HepG2 (cell line): ENCODE results near the gene EEFSEC. TPM values are rescaled to one million over a fixed set of nuclear protein-coding genes. Genes with fewer than 3 reads are reported as not detected.

Experiments used
- ATAC-seq: fragments of 200-7000 bp; cut with Tn5 transposase; 3 replicates; pipeline ENCODE4 v1.9.1; 2020; ENCODE audit warnings: mild to moderate bottlenecking, moderate library complexity
- BruUV-seq: library from RNA; stranded (reverse); fragments of 400-500 nt; replicated peaks from 2 replicates; lab custom pipeline; 2021; lab: Mats Ljungman, UMichigan
- CTCF ChIA-PET: fragments of 300-600 bp; formaldehyde crosslinking; extraction: SDS; loops from one replicate; lab custom pipeline; 2021; ENCODE audit warnings: low total read pairs, inconsistent platforms, low intra/inter-chr PET ratio; lab: Yijun Ruan, JAX
- POLR2A ChIA-PET: fragments of 350-600 bp; sonication (Branson Sonifier 250); formaldehyde crosslinking; loops from one replicate; lab custom pipeline; 2020; ENCODE audit warnings: antibody characterized with exemption, inconsistent platforms; lab: Yijun Ruan, JAX
- DNase-seq: peaks from one replicate; pipeline ENCODE4 v3.0.0-alpha.2; 2015; ENCODE audit warnings: low spot score
- FAIRE-seq: peaks from 3 replicates; lab custom pipeline; 2011; peaks lifted over from hg19 to GRCh38; lab: Jason Lieb, UNC
- H2AFZ ChIP-seq: one replicate; pipeline ENCODE4 v1.6.1; 2011; ENCODE audit warnings: low read length, inconsistent platforms
- H3K27ac ChIP-seq: fragments of 300-600 bp; 3 replicates; pipeline ENCODE4 v1.8.0; 2011; ENCODE audit warnings: mixed run types, mild to moderate bottlenecking, mixed read lengths, low read length, inconsistent platforms; ENCODE audit not compliant: insufficient read depth; ENCODE audit errors: extremely low read length
- H3K27me3 ChIP-seq, 2 experiments: fragments of 200-600 bp in 1 of 2; 2 replicates in 1 of 2; 3 replicates in 1 of 2; pipeline versions ENCODE4 v1.6.0 to v1.8.0; 2011; ENCODE audit warnings: low read length in 2 of 2, mild to moderate bottlenecking in 2 of 2, moderate library complexity in 2 of 2, inconsistent platforms in 1 of 2; ENCODE audit not compliant: insufficient read depth in 2 of 2, control insufficient read depth in 1 of 2
- H3K36me3 ChIP-seq, 2 experiments: fragments of 200-600 bp in 1 of 2; replicated peaks in 1 of 2; 2 replicates in 1 of 2; 3 replicates in 1 of 2; pipeline versions ENCODE4 v1.5.1 to v1.8.0; 2011; ENCODE audit warnings: low read length in 2 of 2, inconsistent platforms in 1 of 2; ENCODE audit not compliant: insufficient read depth in 2 of 2, control insufficient read depth in 1 of 2
- H3K4me1 ChIP-seq: 2 replicates; pipeline ENCODE4 v1.5.1; 2012; ENCODE audit warnings: low read length, inconsistent platforms; ENCODE audit not compliant: insufficient read depth
- H3K4me2 ChIP-seq: 2 replicates; pipeline ENCODE4 v1.6.0; 2011; ENCODE audit warnings: low read depth, low read length, inconsistent platforms
- H3K4me3 ChIP-seq, 3 experiments: fragments of 200-600 bp in 1 of 3; sonication (generic), shearing (Covaris generic) in 1 of 3; replicated peaks in 1 of 3; 2 replicates each; pipeline ENCODE4 v1.5.1; 2011 to 2016; ENCODE audit warnings: low read length in 3 of 3, inconsistent platforms in 2 of 3, low read depth in 2 of 3, mild to moderate bottlenecking in 2 of 3, control low read depth in 1 of 3, mixed read lengths in 1 of 3; ENCODE audit not compliant: insufficient read depth in 1 of 3
- H3K79me2 ChIP-seq: one replicate; pipeline ENCODE4 v1.6.1; 2011; ENCODE audit warnings: low read length, inconsistent platforms; ENCODE audit not compliant: insufficient read depth
- H3K9ac ChIP-seq: 2 replicates; pipeline ENCODE4 v1.6.0; 2011; ENCODE audit warnings: mild to moderate bottlenecking, low read depth, low read length, inconsistent platforms; ENCODE audit not compliant: insufficient read depth
- H3K9me3 ChIP-seq: 2 replicates; pipeline ENCODE4 v1.5.1; 2012; ENCODE audit warnings: mild to moderate bottlenecking, low read length
- H4K20me1 ChIP-seq: 2 replicates; pipeline ENCODE4 v1.6.0; 2011; ENCODE audit warnings: inconsistent platforms, mild to moderate bottlenecking, low read length, moderate library complexity; ENCODE audit not compliant: insufficient read depth
- ARID2 ChIP-seq: sonication (generic); formaldehyde crosslinking; IDR thresholded peaks from 2 replicates; pipeline ENCODE4 v1.8.1; 2022; ENCODE audit warnings: mild to moderate bottlenecking, missing genetic modification reagents, borderline replicate concordance
- ETV6 ChIP-seq: sonication (generic); formaldehyde crosslinking; conservative IDR thresholded peaks from 2 replicates; pipeline ENCODE4 v1.4.0; 2020; ENCODE audit warnings: missing genetic modification reagents
- FOXK2 ChIP-seq: fragments of 450-650 bp; IDR thresholded peaks from 2 replicates; pipeline ENCODE4 v1.6.1; 2016
- GFI1 ChIP-seq: sonication (generic); formaldehyde crosslinking; IDR thresholded peaks from 2 replicates; pipeline ENCODE4 v1.5.0; 2020; ENCODE audit warnings: missing genetic modification reagents, mild to moderate bottlenecking, borderline replicate concordance
- HOXA5 ChIP-seq: sonication (generic); formaldehyde crosslinking; IDR thresholded peaks from 2 replicates; pipeline ENCODE4 v1.4.0; 2020; ENCODE audit warnings: missing genetic modification reagents
- MYC ChIP-seq: sonication (generic); formaldehyde crosslinking; IDR thresholded peaks from 2 replicates; pipeline ENCODE4 v1.9.0; 2021; ENCODE audit warnings: missing genetic modification reagents, borderline replicate concordance
- NFYC ChIP-seq: IDR thresholded peaks from 2 replicates; pipeline ENCODE4 v1.6.1; 2016; ENCODE audit warnings: missing genetic modification reagents, missing compliant biosample characterization
- SP4 ChIP-seq: sonication (generic); formaldehyde crosslinking; IDR thresholded peaks from 2 replicates; pipeline ENCODE4 v1.8.1; 2023; ENCODE audit warnings: mild to moderate bottlenecking, missing genetic modification reagents
- ZBTB42 ChIP-seq: sonication (generic); formaldehyde crosslinking; IDR thresholded peaks from 2 replicates; pipeline ENCODE4 v1.5.0; 2020; ENCODE audit warnings: mild to moderate bottlenecking, missing genetic modification reagents
- ZKSCAN5 ChIP-seq: sonication (generic); formaldehyde crosslinking; IDR thresholded peaks from 2 replicates; pipeline ENCODE4 v1.5.1; 2020; ENCODE audit warnings: mild to moderate bottlenecking, missing genetic modification reagents
- ZNF30 ChIP-seq: sonication (generic); formaldehyde crosslinking; IDR thresholded peaks from 2 replicates; pipeline ENCODE4 v1.5.0; 2020; ENCODE audit warnings: mild to moderate bottlenecking, missing genetic modification reagents
- ZNF329 ChIP-seq: sonication (generic); formaldehyde crosslinking; IDR thresholded peaks from 2 replicates; pipeline ENCODE4 v1.9.0; 2021; ENCODE audit warnings: low read depth, mild to moderate bottlenecking, missing genetic modification reagents
- ZNF878 ChIP-seq: sonication (generic); formaldehyde crosslinking; IDR thresholded peaks from 2 replicates; pipeline ENCODE4 v1.8.1; 2023; ENCODE audit warnings: mild to moderate bottlenecking, missing genetic modification reagents, moderate library complexity
- WGBS: methylation state at CpG from one replicate; pipeline ENCODE4 v1.1.6; 2017; ENCODE audit warnings: low lambda C conversion rate; 5-methylcytosine and 5-hydroxymethylcytosine counted together
- in situ Hi-C: cut with HindIII; loops from 2 replicates; pipeline ENCODE4 v1.10.0; 2017; ENCODE audit warnings: low pct_unique_long_range_greater_than_20kb; ENCODE audit not compliant: extremely low pct_ligation_motif_present
- intact Hi-C: fragments of 100-400 bp; cut with micrococcal nuclease; formaldehyde crosslinking; loops from one replicate; pipeline ENCODE4 v1.10.0; 2022; ENCODE audit not compliant: unreplicated experiment
- polyA plus RNA-seq, 8 experiments: library from polyadenylated mRNA; depleted of rRNA in 3 of 8; stranded (reverse) in 7 of 8; unstranded in 1 of 8; fragments of >200 nt; fragmentation: Illumina TruSeq in 4 of 8; extraction: Trizol in 4 of 8; gene quantifications; 2 replicates each; pipeline versions ENCODE4 v1.2.1 to v1.2.3, GENCODE V29; 2011 to 2016; ENCODE audit warnings: low read depth in 4 of 8, missing spikeins in 1 of 8, mixed read lengths in 1 of 8; ENCODE audit not compliant: insufficient read depth in 1 of 8
- total RNA-seq, 5 experiments: library from RNA; depleted of rRNA; stranded (reverse); fragments of >200 nt; fragmentation: Illumina TruSeq; extraction: Trizol; gene quantifications; 2 replicates each; pipeline ENCODE4 v1.2.3, GENCODE V29; 2016; ENCODE audit warnings: low read depth in 1 of 5
- TF ChIP-seq, protein P1 (sequence below): IDR thresholded peaks from 2 replicates; pipeline ENCODE4 v1.6.1; 2016; ENCODE audit warnings: low read depth, missing genetic modification reagents, missing compliant biosample characterization
- TF ChIP-seq, protein P2 (sequence below): IDR thresholded peaks from 2 replicates; pipeline ENCODE4 v1.4.0; 2020; ENCODE audit warnings: mild to moderate bottlenecking, missing genetic modification reagents
- TF ChIP-seq, protein P3 (sequence below): sonication (generic); IDR thresholded peaks from 2 replicates; pipeline ENCODE4 v1.6.1; 2016; ENCODE audit warnings: low read depth, borderline replicate concordance
- TF ChIP-seq, protein P4 (sequence below): sonication (generic); formaldehyde crosslinking; IDR thresholded peaks from 2 replicates; pipeline ENCODE4 v1.4.0; 2020; ENCODE audit warnings: missing genetic modification reagents

Gene EEFSEC
- total and polyA plus RNA-seq, 2 of the 13 experiments (the other 11 are each of a cell fraction or from before 2014, with no cell fraction given), result 6.4 to 24.2 TPM

DNA sequence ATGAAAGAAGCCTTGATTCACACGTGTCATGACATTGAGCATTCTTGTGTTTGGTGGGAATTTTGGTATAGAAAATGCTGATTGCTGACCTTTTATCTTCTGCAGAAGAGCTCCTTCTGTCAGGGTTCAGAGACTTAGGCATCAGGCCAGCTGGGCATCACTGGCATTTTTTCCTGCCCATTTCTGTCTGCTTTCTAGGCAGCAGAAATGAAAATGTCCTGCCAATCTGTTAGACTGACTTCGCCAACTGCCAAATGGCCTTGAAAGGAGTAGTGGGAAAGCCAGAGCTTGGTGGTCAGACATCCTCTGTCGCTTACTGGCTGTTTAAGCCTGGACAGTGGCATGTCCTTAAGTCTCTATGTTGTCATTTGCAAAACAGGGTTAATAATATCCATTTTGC, 57.4 kb downstream of the EEFSEC start:
- H3K36me3 ChIP-seq, result no peaks in the 10 kb centered on the region; a peak in 2 of 5 replicates
- H2AFZ ChIP-seq, result no peak overlapping the region
- no peaks in the 10 kb centered on the region for H3K79me2 ChIP-seq
- H3K4me2 ChIP-seq, result no peak overlapping the region
- no peak for ATAC-seq
- no peak overlapping the region for H3K4me3 ChIP-seq
- CTCF ChIA-PET, result no interaction called here
- no peaks in the 10 kb centered on the region for H3K9me3 ChIP-seq
- no peak overlapping the region for H3K9ac ChIP-seq
- H3K27me3 ChIP-seq, result no peaks in the 10 kb centered on the region
- BruUV-seq, result no TSS peak
- H3K27ac ChIP-seq, result no peak overlapping the region
- POLR2A ChIA-PET, result no interaction called here
- 98% methylated on average over 3 of the region's 3 CpGs for WGBS
- in situ Hi-C loops (no loop called here), intact Hi-C loops (no loop called here)
- H3K4me1 ChIP-seq, result no peaks in the 10 kb centered on the region
- no peak for DNase-seq
- H4K20me1 ChIP-seq, result peaks cover 3% of the 10 kb centered on the region; the same call in 1 of the 2 replicates
- FAIRE-seq, result no peak
- TF ChIP-seq HOXA5, result no peak
- no peak for TF ChIP-seq GFI1 (CRISPR knock-in tag)
- TF ChIP-seq ZBTB42 (CRISPR knock-in tag), result no peak
- TF ChIP-seq, protein P1, sequence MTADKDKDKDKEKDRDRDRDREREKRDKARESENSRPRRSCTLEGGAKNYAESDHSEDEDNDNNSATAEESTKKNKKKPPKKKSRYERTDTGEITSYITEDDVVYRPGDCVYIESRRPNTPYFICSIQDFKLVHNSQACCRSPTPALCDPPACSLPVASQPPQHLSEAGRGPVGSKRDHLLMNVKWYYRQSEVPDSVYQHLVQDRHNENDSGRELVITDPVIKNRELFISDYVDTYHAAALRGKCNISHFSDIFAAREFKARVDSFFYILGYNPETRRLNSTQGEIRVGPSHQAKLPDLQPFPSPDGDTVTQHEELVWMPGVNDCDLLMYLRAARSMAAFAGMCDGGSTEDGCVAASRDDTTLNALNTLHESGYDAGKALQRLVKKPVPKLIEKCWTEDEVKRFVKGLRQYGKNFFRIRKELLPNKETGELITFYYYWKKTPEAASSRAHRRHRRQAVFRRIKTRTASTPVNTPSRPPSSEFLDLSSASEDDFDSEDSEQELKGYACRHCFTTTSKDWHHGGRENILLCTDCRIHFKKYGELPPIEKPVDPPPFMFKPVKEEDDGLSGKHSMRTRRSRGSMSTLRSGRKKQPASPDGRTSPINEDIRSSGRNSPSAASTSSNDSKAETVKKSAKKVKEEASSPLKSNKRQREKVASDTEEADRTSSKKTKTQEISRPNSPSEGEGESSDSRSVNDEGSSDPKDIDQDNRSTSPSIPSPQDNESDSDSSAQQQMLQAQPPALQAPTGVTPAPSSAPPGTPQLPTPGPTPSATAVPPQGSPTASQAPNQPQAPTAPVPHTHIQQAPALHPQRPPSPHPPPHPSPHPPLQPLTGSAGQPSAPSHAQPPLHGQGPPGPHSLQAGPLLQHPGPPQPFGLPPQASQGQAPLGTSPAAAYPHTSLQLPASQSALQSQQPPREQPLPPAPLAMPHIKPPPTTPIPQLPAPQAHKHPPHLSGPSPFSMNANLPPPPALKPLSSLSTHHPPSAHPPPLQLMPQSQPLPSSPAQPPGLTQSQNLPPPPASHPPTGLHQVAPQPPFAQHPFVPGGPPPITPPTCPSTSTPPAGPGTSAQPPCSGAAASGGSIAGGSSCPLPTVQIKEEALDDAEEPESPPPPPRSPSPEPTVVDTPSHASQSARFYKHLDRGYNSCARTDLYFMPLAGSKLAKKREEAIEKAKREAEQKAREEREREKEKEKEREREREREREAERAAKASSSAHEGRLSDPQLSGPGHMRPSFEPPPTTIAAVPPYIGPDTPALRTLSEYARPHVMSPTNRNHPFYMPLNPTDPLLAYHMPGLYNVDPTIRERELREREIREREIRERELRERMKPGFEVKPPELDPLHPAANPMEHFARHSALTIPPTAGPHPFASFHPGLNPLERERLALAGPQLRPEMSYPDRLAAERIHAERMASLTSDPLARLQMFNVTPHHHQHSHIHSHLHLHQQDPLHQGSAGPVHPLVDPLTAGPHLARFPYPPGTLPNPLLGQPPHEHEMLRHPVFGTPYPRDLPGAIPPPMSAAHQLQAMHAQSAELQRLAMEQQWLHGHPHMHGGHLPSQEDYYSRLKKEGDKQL, result no peak
- no peak for TF ChIP-seq ZNF30 (CRISPR knock-in tag)
- TF ChIP-seq, protein P2, sequence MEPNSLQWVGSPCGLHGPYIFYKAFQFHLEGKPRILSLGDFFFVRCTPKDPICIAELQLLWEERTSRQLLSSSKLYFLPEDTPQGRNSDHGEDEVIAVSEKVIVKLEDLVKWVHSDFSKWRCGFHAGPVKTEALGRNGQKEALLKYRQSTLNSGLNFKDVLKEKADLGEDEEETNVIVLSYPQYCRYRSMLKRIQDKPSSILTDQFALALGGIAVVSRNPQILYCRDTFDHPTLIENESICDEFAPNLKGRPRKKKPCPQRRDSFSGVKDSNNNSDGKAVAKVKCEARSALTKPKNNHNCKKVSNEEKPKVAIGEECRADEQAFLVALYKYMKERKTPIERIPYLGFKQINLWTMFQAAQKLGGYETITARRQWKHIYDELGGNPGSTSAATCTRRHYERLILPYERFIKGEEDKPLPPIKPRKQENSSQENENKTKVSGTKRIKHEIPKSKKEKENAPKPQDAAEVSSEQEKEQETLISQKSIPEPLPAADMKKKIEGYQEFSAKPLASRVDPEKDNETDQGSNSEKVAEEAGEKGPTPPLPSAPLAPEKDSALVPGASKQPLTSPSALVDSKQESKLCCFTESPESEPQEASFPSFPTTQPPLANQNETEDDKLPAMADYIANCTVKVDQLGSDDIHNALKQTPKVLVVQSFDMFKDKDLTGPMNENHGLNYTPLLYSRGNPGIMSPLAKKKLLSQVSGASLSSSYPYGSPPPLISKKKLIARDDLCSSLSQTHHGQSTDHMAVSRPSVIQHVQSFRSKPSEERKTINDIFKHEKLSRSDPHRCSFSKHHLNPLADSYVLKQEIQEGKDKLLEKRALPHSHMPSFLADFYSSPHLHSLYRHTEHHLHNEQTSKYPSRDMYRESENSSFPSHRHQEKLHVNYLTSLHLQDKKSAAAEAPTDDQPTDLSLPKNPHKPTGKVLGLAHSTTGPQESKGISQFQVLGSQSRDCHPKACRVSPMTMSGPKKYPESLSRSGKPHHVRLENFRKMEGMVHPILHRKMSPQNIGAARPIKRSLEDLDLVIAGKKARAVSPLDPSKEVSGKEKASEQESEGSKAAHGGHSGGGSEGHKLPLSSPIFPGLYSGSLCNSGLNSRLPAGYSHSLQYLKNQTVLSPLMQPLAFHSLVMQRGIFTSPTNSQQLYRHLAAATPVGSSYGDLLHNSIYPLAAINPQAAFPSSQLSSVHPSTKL (CRISPR knock-in tag), result no peak
- TF ChIP-seq ETV6 (CRISPR knock-in tag), result no peak
- TF ChIP-seq MYC, result no peak
- no peak for TF ChIP-seq ZKSCAN5 (CRISPR knock-in tag)
- no peak for TF ChIP-seq ARID2 (CRISPR knock-in tag)
- TF ChIP-seq SP4 (CRISPR knock-in tag), result no peak
- TF ChIP-seq, protein P3, sequence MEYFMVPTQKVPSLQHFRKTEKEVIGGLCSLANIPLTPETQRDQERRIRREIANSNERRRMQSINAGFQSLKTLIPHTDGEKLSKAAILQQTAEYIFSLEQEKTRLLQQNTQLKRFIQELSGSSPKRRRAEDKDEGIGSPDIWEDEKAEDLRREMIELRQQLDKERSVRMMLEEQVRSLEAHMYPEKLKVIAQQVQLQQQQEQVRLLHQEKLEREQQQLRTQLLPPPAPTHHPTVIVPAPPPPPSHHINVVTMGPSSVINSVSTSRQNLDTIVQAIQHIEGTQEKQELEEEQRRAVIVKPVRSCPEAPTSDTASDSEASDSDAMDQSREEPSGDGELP, result no peak
- TF ChIP-seq, protein P4, sequence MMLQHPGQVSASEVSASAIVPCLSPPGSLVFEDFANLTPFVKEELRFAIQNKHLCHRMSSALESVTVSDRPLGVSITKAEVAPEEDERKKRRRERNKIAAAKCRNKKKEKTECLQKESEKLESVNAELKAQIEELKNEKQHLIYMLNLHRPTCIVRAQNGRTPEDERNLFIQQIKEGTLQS, result no peak
- TF ChIP-seq ZNF878 (CRISPR knock-in tag), result no peak
- TF ChIP-seq NFYC (CRISPR knock-in tag), result no peak
- TF ChIP-seq FOXK2, result no peak
- no peak for TF ChIP-seq ZNF329 (CRISPR knock-in tag)
